Measurements from ENCODE around the gene RAB3C. TPM values are rescaled to one million over a fixed set of nuclear protein-coding genes. Genes with fewer than 3 reads are reported as not detected.
"Not testable (repeated sequence)": the region's sequence is repeated elsewhere in the genome, so short reads cannot be mapped to it uniquely, and the experiment has no call there.

Gene RAB3C
- total RNA-seq, 1 donor from 2014 or later: 3.0 TPM

DNA sequence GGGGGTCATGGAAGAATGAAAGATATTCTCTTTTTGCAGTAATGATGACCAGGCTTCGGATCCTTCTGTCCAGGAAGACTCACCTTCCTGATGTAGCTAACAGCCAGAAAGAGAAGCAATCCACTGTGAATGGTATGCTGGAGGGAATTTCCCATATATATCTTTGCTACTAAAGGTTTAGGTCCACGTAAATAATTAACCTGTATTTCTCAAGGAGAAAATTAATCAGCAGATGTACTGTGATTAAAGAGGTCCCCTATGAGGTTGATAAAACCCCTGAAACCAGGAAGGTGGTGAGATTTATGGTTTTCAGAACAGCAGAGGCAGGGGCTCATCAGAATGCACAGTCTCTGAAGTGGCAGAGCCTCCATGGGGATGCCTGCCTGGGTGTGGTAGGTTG is 11.4 kb upstream of the RAB3C start:
- no peak for DNase-seq (ENCODE audit: low spot score in 2 of 2)
- Histone ChIP-seq H3K27me3 (no peaks in the 10 kb centered on the region), H3K9me3 (peaks cover 0 to 6% of the 10 kb centered on the region in 2 donors), H3K4me1 (no peaks in the 10 kb centered on the region), H3K27ac (no peak overlapping the region), H3K36me3 (no peaks in the 10 kb centered on the region), H3K4me3 (no peak overlapping the region)
- TF ChIP-seq, protein P1, sequence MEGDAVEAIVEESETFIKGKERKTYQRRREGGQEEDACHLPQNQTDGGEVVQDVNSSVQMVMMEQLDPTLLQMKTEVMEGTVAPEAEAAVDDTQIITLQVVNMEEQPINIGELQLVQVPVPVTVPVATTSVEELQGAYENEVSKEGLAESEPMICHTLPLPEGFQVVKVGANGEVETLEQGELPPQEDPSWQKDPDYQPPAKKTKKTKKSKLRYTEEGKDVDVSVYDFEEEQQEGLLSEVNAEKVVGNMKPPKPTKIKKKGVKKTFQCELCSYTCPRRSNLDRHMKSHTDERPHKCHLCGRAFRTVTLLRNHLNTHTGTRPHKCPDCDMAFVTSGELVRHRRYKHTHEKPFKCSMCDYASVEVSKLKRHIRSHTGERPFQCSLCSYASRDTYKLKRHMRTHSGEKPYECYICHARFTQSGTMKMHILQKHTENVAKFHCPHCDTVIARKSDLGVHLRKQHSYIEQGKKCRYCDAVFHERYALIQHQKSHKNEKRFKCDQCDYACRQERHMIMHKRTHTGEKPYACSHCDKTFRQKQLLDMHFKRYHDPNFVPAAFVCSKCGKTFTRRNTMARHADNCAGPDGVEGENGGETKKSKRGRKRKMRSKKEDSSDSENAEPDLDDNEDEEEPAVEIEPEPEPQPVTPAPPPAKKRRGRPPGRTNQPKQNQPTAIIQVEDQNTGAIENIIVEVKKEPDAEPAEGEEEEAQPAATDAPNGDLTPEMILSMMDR (IDR thresholded peaks at IDR 0.05): no peak
- intact Hi-C loops (cut with DNase I): no loop called here

DNA sequence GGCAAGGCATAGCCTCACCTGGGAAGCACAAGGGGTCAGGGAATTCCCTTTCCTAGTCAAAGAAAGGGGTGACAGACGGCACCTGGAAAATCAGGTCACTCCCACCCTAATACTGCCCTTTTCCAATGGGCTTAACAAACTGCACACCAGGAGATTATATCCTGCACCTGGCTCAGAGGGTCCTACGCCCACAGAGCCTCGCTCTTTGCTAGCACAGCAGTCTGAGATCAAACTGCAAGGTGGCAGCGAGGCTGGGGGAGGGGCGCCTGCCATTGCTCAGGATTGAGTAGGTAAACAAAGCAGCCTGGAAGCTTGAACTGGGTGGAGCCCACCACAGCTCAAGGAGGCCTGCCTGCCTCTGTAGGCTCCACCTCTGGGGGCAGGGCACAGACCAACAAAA is 9.9 kb upstream of the RAB3C start:
- H3K4me3 ChIP-seq; H3K36me3 ChIP-seq; H3K9me3 ChIP-seq; H3K27me3 ChIP-seq; intact Hi-C loops (cut with DNase I); H3K27ac ChIP-seq; DNase-seq (ENCODE audit: low spot score in 2 of 2); H3K4me1 ChIP-seq: not testable (repeated sequence)

- TF ChIP-seq, protein P1 (IDR thresholded peaks at IDR 0.05): no peak
- intact Hi-C loops (cut with DNase I): no loop called here
- peaks cover 3% of the 10 kb centered on the region for H3K27me3 ChIP-seq
Observed at GRCh38 chr5:58579781-58580180, 3.1 kb upstream of the RAB3C start.

GRCh38 chr5:58582019-58582802 is 664 bp upstream of the RAB3C start:
- TF ChIP-seq, protein P1 (IDR thresholded peaks at IDR 0.05): no peak
- no peak for DNase-seq (ENCODE audit: low spot score in 2 of 2)
- Histone ChIP-seq H3K36me3 (no peaks in the 10 kb centered on the region), H3K27me3 (peaks cover 3% of the 10 kb centered on the region), H3K4me3 (peak overlapping the region; percentile 47 to 57), H3K27ac (no peak overlapping the region), H3K4me1 (peaks cover 3 to 8% of the 10 kb centered on the region in 2 donors), H3K9me3 (no peaks in the 10 kb centered on the region)
- intact Hi-C loops (cut with DNase I): no loop called here

More at GRCh38 chr5:58579781-58580180, 3.1 kb upstream of the RAB3C start:
- no peak for DNase-seq (ENCODE audit: low spot score in 2 of 2)
- no peaks in the 10 kb centered on the region for H3K36me3 ChIP-seq
- no peaks in the 10 kb centered on the region for H3K9me3 ChIP-seq
- peaks cover 3 to 8% of the 10 kb centered on the region in 2 donors for H3K4me1 ChIP-seq
- no peak overlapping the region for H3K27ac ChIP-seq
- H3K4me3 ChIP-seq: no peak overlapping the region

DNA sequence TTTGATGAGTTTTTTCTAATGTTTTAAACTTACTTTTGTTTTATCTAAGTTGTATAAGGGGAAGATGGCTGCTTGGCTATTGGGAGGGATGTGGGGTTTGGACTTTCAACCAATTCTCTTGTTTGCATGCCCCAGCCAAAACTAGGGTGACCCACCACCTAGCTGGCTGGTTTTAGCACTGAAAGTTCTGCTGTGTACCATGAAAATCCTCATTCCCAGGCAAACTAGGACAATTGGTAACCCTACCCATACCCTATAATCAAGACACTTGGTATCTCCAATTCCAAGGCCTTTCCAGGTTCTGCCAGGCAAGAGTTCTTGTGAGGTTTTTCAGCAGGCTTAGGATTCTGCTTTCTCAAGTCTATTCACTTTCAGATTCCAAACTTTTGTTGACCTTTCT is 13.1 kb downstream of the RAB3C start:
- H3K4me1 ChIP-seq: no peaks in the 10 kb centered on the region
- DNase-seq (ENCODE audit: low spot score in 2 of 2): no peak
- no peak overlapping the region for H3K4me3 ChIP-seq
- H3K27me3 ChIP-seq: no peaks in the 10 kb centered on the region
- H3K27ac ChIP-seq: no peak overlapping the region
- intact Hi-C loops (cut with DNase I): no loop called here
- TF ChIP-seq, protein P1 (IDR thresholded peaks at IDR 0.05): no peak
- H3K9me3 ChIP-seq: no peaks in the 10 kb centered on the region
- no peaks in the 10 kb centered on the region for H3K36me3 ChIP-seq

- peaks cover 0 to 4% of the 10 kb centered on the region in 2 donors for H3K9me3 ChIP-seq
- no peaks in the 10 kb centered on the region for H3K27me3 ChIP-seq
- DNase-seq (ENCODE audit: low spot score in 2 of 2): no peak
- TF ChIP-seq, protein P1 (IDR thresholded peaks at IDR 0.05): no peak
- H3K27ac ChIP-seq: no peak overlapping the region
- H3K36me3 ChIP-seq: no peaks in the 10 kb centered on the region
- H3K4me3 ChIP-seq: no peak overlapping the region
- H3K4me1 ChIP-seq: no peaks in the 10 kb centered on the region
- intact Hi-C loops (cut with DNase I): no loop called here
Observed at GRCh38 chr5:58598440-58598839, 15.6 kb downstream of the RAB3C start.
